Epithelial cell of esophagus (primary cell): ENCODE measurements around the gene ATP11A.

ENCODE experiments used
- DNase-seq: peaks from one replicate; pipeline ENCODE4 v3.0.0; 2010; ENCODE audit warnings: low read depth
- H3K4me3 ChIP-seq: 2 replicates; pipeline ENCODE4 v1.5.1; 2011; ENCODE audit warnings: mild to moderate bottlenecking, low read length, control low read depth
- CTCF ChIP-seq: IDR thresholded peaks from 2 replicates; pipeline ENCODE4 v1.5.1; 2011; ENCODE audit warnings: low read depth, mild to moderate bottlenecking, low read length, control low read depth, inconsistent platforms; ENCODE audit not compliant: insufficient read depth; ENCODE audit errors: missing control alignments

ATP11A gene

GRCh38 chr13:112846411-112847115 is 156.7 kb downstream of the ATP11A start:
- DNase-seq = no peak

GRCh38 chr13:112849500-112849899 is 159.7 kb downstream of the ATP11A start:
- no peak for TF ChIP-seq CTCF
- no peak for DNase-seq

More at GRCh38 chr13:112846411-112847115, 156.7 kb downstream of the ATP11A start:
- no peak for TF ChIP-seq CTCF
- H3K4me3 ChIP-seq = no peak overlapping the region

GRCh38 chr13:112850273-112850672 is 160.4 kb downstream of the ATP11A start:
- no peak overlapping the region for H3K4me3 ChIP-seq
- no peak for DNase-seq
- no peak for TF ChIP-seq CTCF

More at GRCh38 chr13:112849500-112849899, 159.7 kb downstream of the ATP11A start:
- H3K4me3 ChIP-seq = no peak overlapping the region

DNA sequence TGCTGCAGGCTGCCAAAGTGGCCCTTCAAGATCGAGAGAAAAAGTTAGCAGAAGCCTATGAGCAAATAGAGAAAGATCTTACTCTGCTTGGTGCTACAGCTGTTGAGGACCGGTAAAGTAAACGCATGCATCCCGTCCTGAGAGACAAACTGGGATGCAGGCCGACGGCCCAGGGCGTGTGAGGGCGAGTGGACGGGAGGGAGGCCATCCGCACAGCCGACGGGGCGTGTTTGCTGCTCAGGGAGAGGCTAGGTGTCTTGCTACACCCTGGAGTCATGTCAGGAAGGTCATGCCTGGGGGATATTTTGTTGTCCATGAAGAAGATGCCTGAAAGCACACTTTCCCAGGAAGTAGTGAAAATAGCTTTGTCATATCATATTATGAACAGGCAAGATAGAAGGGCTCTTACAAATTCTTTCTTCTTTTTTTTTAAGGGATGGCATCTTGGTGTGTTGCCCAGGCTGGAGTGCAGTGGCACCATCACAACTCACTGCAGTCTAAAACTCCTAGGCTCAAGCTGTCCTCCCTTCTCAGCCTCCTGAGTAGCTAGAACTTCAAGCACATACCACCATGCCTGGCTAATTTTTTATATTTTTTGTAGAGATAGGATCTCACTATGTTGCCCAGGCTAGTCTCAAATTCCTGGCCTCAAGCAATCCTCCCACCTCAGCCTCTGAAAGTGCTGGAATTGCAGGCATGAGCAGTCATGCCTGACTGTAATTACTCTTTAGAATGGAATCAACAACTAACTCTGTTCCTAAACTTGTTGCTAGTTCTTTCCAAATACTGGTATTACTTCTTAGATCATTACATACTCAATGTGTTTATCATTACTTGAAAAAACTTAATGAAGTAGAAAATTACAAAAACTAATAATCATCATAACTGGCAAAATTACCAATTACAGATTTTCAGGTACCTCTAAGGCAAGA is 161.5 kb downstream of the ATP11A start:
- TF ChIP-seq CTCF = no peak
- no peak overlapping the region for H3K4me3 ChIP-seq
- no peak for DNase-seq

DNA sequence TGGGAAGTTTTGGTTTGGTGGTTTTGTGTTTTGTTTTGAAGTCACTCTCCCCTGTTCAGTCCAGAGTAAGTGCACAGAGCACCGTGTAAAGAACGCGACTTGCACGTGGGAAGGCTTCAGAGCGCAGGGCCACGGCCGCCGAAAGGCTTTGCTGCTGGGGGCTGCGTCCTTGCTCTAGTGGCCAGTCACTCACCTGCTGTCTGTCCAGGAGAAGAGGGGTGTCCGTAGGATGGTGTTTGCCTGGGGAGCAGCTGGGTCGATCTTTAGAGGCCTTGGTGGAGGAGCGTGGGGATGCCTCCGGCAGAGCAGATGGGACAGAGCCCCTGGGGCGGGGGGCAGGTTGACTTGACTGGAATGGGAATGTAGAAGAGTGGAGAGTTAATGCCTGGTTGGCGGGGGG is 162.6 kb downstream of the ATP11A start:
- H3K4me3 ChIP-seq = no peak overlapping the region
- TF ChIP-seq CTCF = no peak
- DNase-seq = no peak

- no peak for DNase-seq
- H3K4me3 ChIP-seq = no peak overlapping the region
- TF ChIP-seq CTCF = no peak
These were observed 163.0 kb downstream of the ATP11A start for GRCh38 chr13:112852808-112853207.

GRCh38 chr13:112854321-112854720 is 164.5 kb downstream of the ATP11A start:
- TF ChIP-seq CTCF = no peak
- DNase-seq = no peak
- H3K4me3 ChIP-seq = no peak overlapping the region
